HG03354 (cell line): ENCODE results near the gene RPL36A.

Experiments used
- ATAC-seq: cut with Tn5 transposase; IDR thresholded peaks from one replicate; pipeline ENCODE4 v1.9.1; 2021; ENCODE audit warnings: mild to moderate bottlenecking; ENCODE audit not compliant: unreplicated experiment, poor library complexity, severe bottlenecking

Gene RPL36A

DNA sequence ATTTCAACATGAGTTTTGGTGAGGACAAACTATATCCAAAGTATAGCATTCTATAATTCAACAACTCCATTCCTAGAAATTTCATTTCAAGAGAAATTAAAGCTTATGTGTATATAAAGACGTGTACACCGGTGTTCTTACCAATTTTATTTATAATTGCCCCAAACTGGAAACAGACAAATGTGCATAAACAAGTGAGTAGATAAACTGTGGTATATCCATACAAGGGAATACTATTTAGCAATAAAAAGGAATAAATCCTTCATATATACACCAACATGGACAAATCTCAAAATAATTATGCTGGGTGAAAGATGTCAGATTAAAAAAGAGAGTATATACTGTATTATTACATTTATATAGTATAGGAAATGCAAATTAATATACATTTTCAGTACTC is 37.1 kb downstream of the RPL36A start:
- no peak for ATAC-seq

DNA sequence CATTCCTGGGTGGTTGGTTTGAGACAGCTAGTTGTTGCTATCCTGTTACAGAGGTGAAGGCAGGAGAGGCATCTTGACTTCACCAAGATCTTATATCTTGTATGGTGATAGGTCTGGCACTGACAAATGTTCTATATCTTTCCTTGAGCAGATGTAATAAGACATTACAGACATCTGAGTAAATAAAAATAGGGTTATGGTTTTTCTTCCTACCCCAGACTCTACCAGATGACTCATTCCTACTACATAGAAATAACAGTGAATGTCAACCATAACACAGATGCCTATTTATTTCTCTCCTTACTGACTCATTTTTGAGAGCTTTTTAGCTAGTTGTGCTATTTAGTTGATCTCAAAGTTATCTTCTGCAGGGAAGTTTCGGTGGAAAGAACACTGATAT is 39.1 kb downstream of the RPL36A start:
- peak; percentile 59 for ATAC-seq

DNA sequence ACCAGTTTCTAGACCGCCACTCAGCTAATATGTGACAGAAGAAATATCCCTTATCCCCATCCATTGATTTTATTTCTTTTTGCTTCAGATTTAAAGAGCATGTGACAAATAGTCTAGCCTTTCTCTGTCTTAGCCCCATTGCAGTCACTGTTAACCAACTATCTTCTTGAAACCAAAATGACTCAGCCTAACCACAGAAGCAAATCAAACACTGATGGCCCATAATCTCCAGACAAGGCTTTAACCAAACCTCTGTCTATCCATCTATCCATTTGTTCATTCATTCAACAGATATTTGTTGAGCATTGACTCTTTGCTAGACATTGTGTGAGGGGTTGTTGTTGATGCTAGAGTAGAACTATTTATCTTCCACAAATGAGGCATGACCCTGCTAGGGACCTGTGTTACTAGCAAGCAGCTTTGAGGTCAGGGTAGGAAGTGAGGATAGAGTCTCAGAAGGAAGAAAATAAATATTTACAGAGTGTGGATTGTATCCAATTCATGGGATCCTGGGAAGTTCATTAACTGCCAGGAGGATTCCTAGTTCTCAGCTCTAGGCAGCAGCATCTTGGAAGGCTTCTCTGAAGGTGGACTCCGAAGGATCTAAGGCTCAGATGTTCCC is 39.8 kb downstream of the RPL36A start:
- peak; percentile 90 for ATAC-seq

DNA sequence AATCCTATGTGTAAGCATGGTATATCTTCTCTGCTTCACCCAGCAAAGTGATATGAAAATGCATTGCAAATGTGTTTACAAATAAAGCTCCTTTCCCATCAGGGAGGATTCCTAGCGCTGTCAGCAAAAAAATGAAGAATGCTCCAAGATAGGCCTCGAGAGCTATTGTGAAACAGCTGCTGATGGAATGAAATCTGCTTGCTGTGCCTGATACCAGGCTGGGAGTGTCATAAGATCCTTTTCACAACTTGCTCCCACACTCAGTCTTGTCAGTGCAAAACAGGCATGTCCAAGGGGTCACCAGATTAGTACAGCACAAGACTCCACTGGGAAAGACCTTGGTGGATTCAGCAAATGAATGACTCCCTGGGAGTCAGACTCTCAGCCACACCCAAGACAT is 51.3 kb downstream of the RPL36A start:
- no peak for ATAC-seq
